GM12874 (cell line): ENCODE measurements around the gene ZNF488.

Experiments
- CTCF ChIP-seq: IDR thresholded peaks from 2 replicates; pipeline ENCODE4 v1.5.1; 2011; ENCODE audit warnings: low read depth, mild to moderate bottlenecking, control low read depth, low read length, moderate library complexity; ENCODE audit not compliant: insufficient read depth

ZNF488 gene

GRCh38 chr10:47340608-47341170 lies 43.4 kb downstream of the ZNF488 start:
- peak; percentile 92 for TF ChIP-seq CTCF

- TF ChIP-seq CTCF: no peak
Observed at GRCh38 chr10:47339759-47340607, 44.1 kb downstream of the ZNF488 start.

DNA sequence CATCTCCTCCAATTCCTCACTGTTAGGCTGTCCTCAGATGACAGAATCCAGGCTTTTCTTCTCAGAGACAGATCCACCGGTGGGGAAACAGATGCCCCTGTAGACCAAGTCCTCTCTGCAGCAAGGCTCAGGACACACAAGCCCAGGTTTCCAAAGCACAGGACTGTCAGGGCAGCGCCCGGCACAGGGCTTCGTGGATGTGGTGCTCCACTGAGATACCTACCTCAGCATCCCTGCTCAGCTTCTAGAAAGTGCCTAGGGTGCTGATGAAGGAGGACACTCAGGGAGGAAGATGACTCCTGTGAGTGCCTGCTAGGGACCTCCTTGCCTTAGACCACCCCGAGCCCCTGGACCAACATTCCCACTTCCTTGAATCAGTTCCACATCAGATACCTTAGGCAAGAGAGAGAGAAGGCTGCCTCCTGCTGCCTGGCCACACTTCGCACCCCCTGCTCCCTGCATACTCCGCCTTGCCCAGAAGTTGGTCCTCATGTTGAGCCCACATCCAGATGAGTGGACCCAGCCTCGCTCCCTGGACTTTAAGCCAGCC lies 44.8 kb downstream of the ZNF488 start:
- TF ChIP-seq CTCF: no peak

- TF ChIP-seq CTCF: no peak
Observed at GRCh38 chr10:47337310-47337709, 46.8 kb downstream of the ZNF488 start.

- TF ChIP-seq CTCF: no peak
Observed at GRCh38 chr10:47336387-47337134, 47.5 kb downstream of the ZNF488 start.

DNA sequence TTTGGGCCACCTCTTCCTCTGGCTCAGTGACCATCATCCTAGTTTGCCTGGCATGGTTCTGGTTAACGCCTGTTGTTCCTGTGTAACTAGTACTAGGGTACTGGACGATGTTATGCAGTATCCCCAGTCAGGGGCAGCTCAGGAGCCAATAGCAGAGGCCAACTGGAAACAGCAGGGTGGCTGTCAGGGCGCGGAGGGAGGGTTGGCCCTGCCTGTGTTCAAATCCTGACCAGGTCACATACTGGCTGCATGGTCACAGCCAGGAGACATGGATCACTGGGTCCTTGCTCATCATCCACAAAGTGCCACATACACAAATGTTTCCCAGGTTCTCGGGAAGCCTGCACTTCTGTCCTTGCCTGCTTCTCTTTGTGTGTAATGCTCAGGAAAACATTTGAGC lies 48.2 kb downstream of the ZNF488 start:
- TF ChIP-seq CTCF: no peak
